Neuronal stem cell (in vitro differentiated cells): Measurements from ENCODE around the gene TBRG1.
A peak's percentile ranks its signal among the peaks of the same experiment; 100 is the strongest.

ENCODE experiments used
- DNase-seq: peaks from one replicate; pipeline ENCODE4 v3.0.0-alpha.2; 2013; ENCODE audit warnings: low spot score
- H2AFZ ChIP-seq: one replicate; pipeline ENCODE4 v1.6.1; 2013; ENCODE audit warnings: mild to moderate bottlenecking, low read length, inconsistent platforms
- H2AK5ac ChIP-seq: 2 replicates; pipeline ENCODE4 v1.6.1; 2013; ENCODE audit warnings: low read depth, mild to moderate bottlenecking, inconsistent platforms, low read length, moderate library complexity, mixed read lengths
- H2BK120ac ChIP-seq: 2 replicates; pipeline ENCODE4 v1.6.1; 2013; ENCODE audit warnings: low read depth, mild to moderate bottlenecking, inconsistent platforms, low read length, moderate library complexity, mixed read lengths
- H2BK12ac ChIP-seq: one replicate; pipeline ENCODE4 v1.6.1; 2013; ENCODE audit warnings: low read length, inconsistent platforms
- H2BK15ac ChIP-seq: 2 replicates; pipeline ENCODE4 v1.6.1; 2013; ENCODE audit warnings: mild to moderate bottlenecking, low read length, inconsistent platforms, mixed read lengths
- H2BK5ac ChIP-seq: one replicate; pipeline ENCODE4 v1.6.1; 2013; ENCODE audit warnings: inconsistent platforms, mild to moderate bottlenecking, low read length, moderate library complexity
- H3K14ac ChIP-seq: one replicate; pipeline ENCODE4 v1.6.1; 2013; ENCODE audit warnings: low read length, inconsistent platforms
- H3K18ac ChIP-seq: 2 replicates; pipeline ENCODE4 v1.6.1; 2013; ENCODE audit warnings: low read length, inconsistent platforms
- H3K23ac ChIP-seq: 2 replicates; pipeline ENCODE4 v1.6.1; 2013; ENCODE audit warnings: low read depth, mild to moderate bottlenecking, mixed read lengths, low read length, inconsistent platforms; ENCODE audit not compliant: poor library complexity
- H3K27ac ChIP-seq: replicated peaks from 3 replicates; pipeline ENCODE4 v1.5.1; 2013; ENCODE audit warnings: low read length, inconsistent platforms
- H3K27me3 ChIP-seq, 3 experiments: 2 replicates each; pipeline ENCODE4 v1.6.1; 2013; ENCODE audit warnings: low read length in 3 of 3, mild to moderate bottlenecking in 2 of 3, inconsistent platforms in 1 of 3, low read depth in 1 of 3, mixed read lengths in 1 of 3, moderate library complexity in 1 of 3; ENCODE audit not compliant: control insufficient read depth in 3 of 3, insufficient read depth in 3 of 3
- H3K36me3 ChIP-seq, 2 donors: replicated peaks in 1 of 2; 2 replicates each; pipeline ENCODE4 v1.6.1; 2013; ENCODE audit warnings: low read length in 2 of 2; ENCODE audit not compliant: control insufficient read depth in 2 of 2, insufficient read depth in 2 of 2
- H3K4ac ChIP-seq: 2 replicates; pipeline ENCODE4 v1.6.1; 2013; ENCODE audit warnings: inconsistent platforms, mild to moderate bottlenecking, low read length, moderate library complexity
- H3K4me1 ChIP-seq, 2 donors: 1 replicate in 1 of 2; 2 replicates in 1 of 2; pipeline ENCODE4 v1.6.1; 2013; ENCODE audit warnings: low read length in 2 of 2, low read depth in 1 of 2; ENCODE audit not compliant: control insufficient read depth in 2 of 2, insufficient read depth in 1 of 2
- H3K4me2 ChIP-seq: one replicate; pipeline ENCODE4 v1.6.1; 2013; ENCODE audit warnings: mild to moderate bottlenecking, low read length, inconsistent platforms; ENCODE audit not compliant: insufficient read depth, poor library complexity, severe bottlenecking
- H3K4me3 ChIP-seq, 2 donors: 2 replicates each; pipeline ENCODE4 v1.5.1; 2013; ENCODE audit warnings: low read length in 2 of 2, mild to moderate bottlenecking in 2 of 2, inconsistent platforms in 1 of 2, moderate library complexity in 1 of 2
- H3K79me1 ChIP-seq: one replicate; pipeline ENCODE4 v1.6.1; 2013; ENCODE audit warnings: low read depth, mild to moderate bottlenecking, inconsistent platforms, low read length, moderate library complexity
- H3K9ac ChIP-seq: one replicate; pipeline ENCODE4 v1.6.1; 2013; ENCODE audit warnings: mild to moderate bottlenecking, low read depth, low read length, inconsistent platforms; ENCODE audit not compliant: poor library complexity
- H3K9me3 ChIP-seq, 2 donors: replicated peaks in 1 of 2; 2 replicates each; pipeline versions ENCODE3 to v1.6.1; 2013; ENCODE audit warnings: low read length in 2 of 2, mild to moderate bottlenecking in 2 of 2, inconsistent platforms in 1 of 2, low read depth in 1 of 2, mixed read lengths in 1 of 2, moderate library complexity in 1 of 2; ENCODE audit not compliant: control insufficient read depth in 2 of 2, insufficient read depth in 1 of 2
- H4K8ac ChIP-seq: one replicate; pipeline ENCODE4 v1.6.1; 2013; ENCODE audit warnings: low read depth, mild to moderate bottlenecking, inconsistent platforms, low read length, moderate library complexity
- H4K91ac ChIP-seq: one replicate; pipeline ENCODE4 v1.6.1; 2013; ENCODE audit warnings: low read length, low read depth, mild to moderate bottlenecking, inconsistent platforms; ENCODE audit not compliant: poor library complexity
- WGBS, 2 donors: extraction: QIAGEN DNeasy Blood & Tissue Kit; methylation state at CpG; one replicate each; pipeline ENCODE4 v1.1.7; 2013; ENCODE audit warnings: missing lambda C conversion rate in 2 of 2, mixed read lengths in 1 of 2; ENCODE audit not compliant: insufficient read length in 2 of 2, insufficient replicate concordance in 1 of 2; ENCODE audit errors: extremely low coverage in 2 of 2; 5-methylcytosine and 5-hydroxymethylcytosine counted together

TBRG1 gene

DNA sequence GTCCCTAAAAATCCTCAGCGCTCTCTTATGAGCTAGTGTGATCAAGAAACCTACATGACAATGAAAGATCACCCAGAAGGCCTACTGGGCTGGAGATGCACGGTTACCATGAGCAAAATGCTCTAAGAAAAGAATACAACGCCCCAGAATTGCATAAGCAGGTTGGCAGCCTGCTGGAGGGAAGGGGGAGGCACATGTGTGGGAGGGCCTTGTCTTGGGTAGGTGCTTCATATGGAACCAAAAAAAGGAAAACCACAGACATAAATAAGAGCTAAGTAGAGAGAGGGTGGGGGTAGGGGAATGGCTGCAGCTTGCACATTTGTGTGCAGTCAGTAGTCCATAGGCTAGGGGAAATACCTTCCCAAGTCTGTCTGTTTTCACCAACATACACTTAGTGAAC, 48.1 kb downstream of the TBRG1 start:
- Histone ChIP-seq H3K4me1 (peaks cover 0 to 2% of the 10 kb centered on the region in 2 donors), H2BK12ac (no peak overlapping the region), H3K36me3 (no peaks in the 10 kb centered on the region), H3K23ac (no peak overlapping the region), H4K8ac (no peak overlapping the region), H3K9ac (no peak overlapping the region), H3K18ac (no peak overlapping the region), H2BK120ac (no peak overlapping the region), H3K14ac (no peak overlapping the region), H3K4ac (no peak overlapping the region), H2BK15ac (no peak overlapping the region), H2AFZ (peak overlapping the region; percentile 21), H3K79me1 (no peaks in the 10 kb centered on the region), H3K4me2 (no peak overlapping the region), H3K27ac (no peak overlapping the region), H2BK5ac (no peak overlapping the region), H3K27me3 (peaks cover 0 to 23% (median 3%) of the 10 kb centered on the region in 3 experiments), H4K91ac (no peak overlapping the region), H2AK5ac (no peak overlapping the region), H3K9me3 (no peaks in the 10 kb centered on the region), H3K4me3 (no peak overlapping the region)
- no CpG with 5 or more reads among the region's 3 CpGs for WGBS, 2 donors
- DNase-seq, result no peak

- DNase-seq, result no peak
- Histone ChIP-seq H2AK5ac (no peak overlapping the region), H3K18ac (no peak overlapping the region), H3K4ac (no peak overlapping the region), H3K27ac (no peak overlapping the region), H3K4me1 (peaks cover 0 to 2% of the 10 kb centered on the region in 2 donors), H2BK5ac (no peak overlapping the region), H2BK15ac (no peak overlapping the region), H4K91ac (no peak overlapping the region), H3K14ac (no peak overlapping the region), H3K27me3 (peaks cover 0 to 23% (median 3%) of the 10 kb centered on the region in 3 experiments), H2BK12ac (no peak overlapping the region), H3K79me1 (no peaks in the 10 kb centered on the region), H3K23ac (no peak overlapping the region), H3K36me3 (peaks cover 0 to 2% of the 10 kb centered on the region in 2 donors), H2AFZ (peak overlapping the region; percentile 98), H4K8ac (no peak overlapping the region), H3K9ac (no peak overlapping the region), H3K4me2 (peak overlapping the region; percentile 76), H3K9me3 (no peaks in the 10 kb centered on the region), H3K4me3 (peak overlapping the region in 1 of 2 donors; percentile 80), H2BK120ac (no peak overlapping the region)
- no CpG with 5 or more reads among the region's 7 CpGs for WGBS, 2 donors
These were observed 50.0 kb downstream of the TBRG1 start for GRCh38 chr11:124672536-124673215.

DNA sequence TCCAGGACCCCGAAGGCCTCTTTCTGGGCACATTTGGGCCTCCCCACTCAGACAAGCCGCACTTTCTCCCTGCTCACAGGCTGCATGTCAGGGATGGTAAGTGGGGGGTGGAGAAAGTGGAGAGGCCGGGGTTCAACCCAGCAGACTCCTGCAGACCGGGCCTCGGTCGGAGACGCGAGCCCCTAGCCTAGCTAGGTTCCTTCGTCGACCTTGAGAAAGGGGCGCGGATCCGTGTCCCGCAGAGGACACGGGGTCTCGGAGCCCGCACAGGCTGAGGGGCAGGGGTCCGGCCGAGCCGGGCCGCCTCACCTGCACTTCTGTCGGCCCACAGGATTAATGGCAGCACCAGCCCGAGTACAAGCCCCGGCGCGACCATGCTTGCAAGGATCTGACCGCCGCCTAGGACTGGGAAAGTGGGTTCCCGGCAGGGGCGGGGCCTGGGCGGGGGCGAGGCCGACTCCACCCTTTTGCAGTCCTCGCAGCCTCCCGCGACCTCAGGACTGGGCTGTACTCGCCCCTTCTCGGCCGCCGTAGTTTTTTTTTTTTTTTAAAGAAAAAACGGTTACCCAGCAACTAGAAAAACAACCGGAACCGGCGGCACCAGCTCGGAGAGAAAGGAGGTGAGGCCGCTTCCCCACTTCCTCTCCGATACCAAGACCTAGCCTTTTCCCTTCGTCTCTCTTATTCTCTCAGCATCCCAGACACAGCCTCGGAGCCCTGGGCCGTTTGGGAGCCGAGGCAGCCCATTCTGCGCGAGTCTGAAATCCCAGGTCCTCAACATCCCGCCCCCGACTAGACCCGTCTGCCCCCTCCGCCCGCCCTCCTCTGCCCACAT, 50.9 kb downstream of the TBRG1 start, which contains the start of the genes SIAE and SPA17:
SIAE (minus strand) TSS at position 407 of the 835 bp plus-strand sequence; CDS start at position 376, 31 bp downstream.
SPA17 (plus strand) TSS at position 572 of the 835 bp plus-strand sequence. CDS start 1,361 bp downstream, outside the sequence.
- peak within 1 kb of the TSS; percentile 81 for H3K9ac ChIP-seq
- H2BK120ac ChIP-seq, result no peak within 1 kb of the TSS
- H2AFZ ChIP-seq, result peak within 1 kb of the TSS; percentile 98
- H3K23ac ChIP-seq, result peak within 1 kb of the TSS; percentile 17
- peaks cover 0 to 3% of the 10 kb centered on the region in 2 donors for H3K36me3 ChIP-seq
- H3K4me2 ChIP-seq, result peak within 1 kb of the TSS; percentile 76
- no peak within 1 kb of the TSS for H2AK5ac ChIP-seq
- H2BK5ac ChIP-seq, result no peak within 1 kb of the TSS
- H3K18ac ChIP-seq, result peak within 1 kb of the TSS; percentile 91
- H4K8ac ChIP-seq, result no peak within 1 kb of the TSS
- H3K14ac ChIP-seq, result no peak within 1 kb of the TSS
- H3K27ac ChIP-seq, result peak within 1 kb of the TSS; percentile 40
- peaks cover 0 to 20% (median 3%) of the 10 kb centered on the region in 3 experiments for H3K27me3 ChIP-seq
- no peak within 1 kb of the TSS for H4K91ac ChIP-seq
- H3K4ac ChIP-seq, result no peak within 1 kb of the TSS
- H3K79me1 ChIP-seq, result no peaks in the 10 kb centered on the region
- H2BK12ac ChIP-seq, result no peak within 1 kb of the TSS
- peak; percentile 94 for DNase-seq
- no peaks in the 10 kb centered on the region for H3K9me3 ChIP-seq
- H3K4me3 ChIP-seq, result peak within 1 kb of the TSS; percentile 80 to 93
- WGBS, 2 donors, result no CpG with 5 or more reads among the region's 58 CpGs
- H2BK15ac ChIP-seq, result no peak within 1 kb of the TSS
- peaks cover 0 to 2% of the 10 kb centered on the region in 2 donors for H3K4me1 ChIP-seq

DNA sequence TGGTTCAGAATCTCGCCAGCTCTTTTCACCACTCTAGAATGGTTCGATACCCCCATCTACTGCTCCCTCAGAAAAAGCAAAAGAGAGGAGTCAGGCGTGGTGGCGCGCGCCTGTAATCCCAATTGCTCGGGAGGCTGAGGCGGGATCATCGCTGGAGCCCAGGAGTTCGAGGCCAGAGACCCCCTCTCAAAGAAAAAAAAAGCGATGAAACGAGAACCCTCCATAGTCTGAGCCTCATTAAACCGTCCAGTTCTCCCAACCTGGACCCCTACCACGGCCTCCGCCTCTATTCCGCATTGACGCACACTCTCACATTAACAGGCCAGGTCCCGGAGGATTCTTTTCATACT, 51.5 kb downstream of the TBRG1 start:
- no peak overlapping the region for H2BK120ac ChIP-seq
- DNase-seq, result no peak
- peak overlapping the region; percentile 80 to 93 for H3K4me3 ChIP-seq
- no peak overlapping the region for H2BK5ac ChIP-seq
- H3K79me1 ChIP-seq, result no peaks in the 10 kb centered on the region
- no peak overlapping the region for H2BK12ac ChIP-seq
- H3K4me2 ChIP-seq, result peak overlapping the region; percentile 55
- peaks cover 0 to 20% (median 3%) of the 10 kb centered on the region in 3 experiments for H3K27me3 ChIP-seq
- H3K4ac ChIP-seq, result no peak overlapping the region
- no peak overlapping the region for H3K27ac ChIP-seq
- peaks cover 0 to 2% of the 10 kb centered on the region in 2 donors for H3K4me1 ChIP-seq
- peak overlapping the region; percentile 74 for H3K18ac ChIP-seq
- peaks cover 0 to 3% of the 10 kb centered on the region in 2 donors for H3K36me3 ChIP-seq
- no CpG with 5 or more reads among the region's 18 CpGs for WGBS, 2 donors
- no peak overlapping the region for H3K9ac ChIP-seq
- H3K9me3 ChIP-seq, result no peaks in the 10 kb centered on the region
- H2BK15ac ChIP-seq, result no peak overlapping the region
- no peak overlapping the region for H4K8ac ChIP-seq
- peak overlapping the region; percentile 98 for H2AFZ ChIP-seq
- H3K23ac ChIP-seq, result no peak overlapping the region
- no peak overlapping the region for H4K91ac ChIP-seq
- no peak overlapping the region for H3K14ac ChIP-seq
- H2AK5ac ChIP-seq, result no peak overlapping the region
